Skin of body (tissue), 2 donors: ENCODE data around the gene TMPRSS11A. TPM values are rescaled to one million over a fixed set of nuclear protein-coding genes. Genes with fewer than 3 reads are reported as not detected.

ENCODE experiments used
- DNase-seq: peaks from one replicate; lab custom pipeline; 2025; lab: John Stamatoyannopoulos, UW
- total RNA-seq: library from RNA; depleted of rRNA; stranded (reverse); fragments of >200 nt; gene quantifications from one replicate; pipeline ENCODE4 v1.2.3, GENCODE V29; 2014

The TMPRSS11A gene
- total RNA-seq, 1 donor from 2014 or later, result 0.10 TPM

DNA sequence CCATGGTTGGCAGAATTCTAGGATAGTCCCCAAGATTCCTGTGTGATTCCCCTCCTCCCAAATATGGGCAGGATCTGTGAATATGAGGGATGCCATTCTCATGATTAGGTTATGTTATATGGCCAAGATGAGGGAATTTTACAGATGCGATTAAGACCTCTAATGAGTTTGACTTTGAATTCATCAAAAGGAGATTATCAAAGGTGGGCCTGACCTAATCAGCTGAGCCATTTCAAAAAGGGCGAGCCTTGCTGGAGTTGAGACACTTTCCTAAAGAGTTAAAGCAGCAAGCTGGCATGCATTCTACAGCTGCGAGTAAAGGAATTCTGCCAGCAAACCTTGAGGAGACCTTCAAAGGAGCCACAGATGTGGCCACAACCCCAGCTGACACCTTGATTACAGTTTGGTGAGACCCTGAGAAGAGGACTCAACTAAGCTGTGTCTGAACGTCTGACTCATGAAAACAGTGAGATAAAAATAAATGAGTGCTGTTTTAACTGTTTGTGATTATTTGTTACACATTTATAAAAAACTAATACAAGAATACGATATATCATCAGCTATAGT lies 47.8 kb downstream of the TMPRSS11A start:
- DNase-seq, result no peak

DNA sequence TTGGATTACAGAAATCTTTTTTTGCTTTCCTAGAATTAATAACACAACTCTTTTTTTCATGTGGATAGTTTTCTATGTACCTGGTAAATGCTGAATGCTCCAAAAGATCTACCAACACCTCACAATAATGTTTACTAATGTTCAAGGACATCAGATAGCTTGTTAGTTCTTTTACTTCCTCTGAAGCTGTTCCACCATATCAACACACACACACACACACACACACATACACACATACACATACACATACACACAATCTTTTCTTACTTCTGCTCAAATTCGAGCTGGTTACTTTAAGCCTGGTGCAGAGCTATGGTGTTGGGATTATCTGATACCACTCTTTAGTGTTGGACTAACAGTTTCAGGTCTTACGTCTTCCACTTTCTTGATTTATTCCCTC lies 51.2 kb downstream of the TMPRSS11A start:
- DNase-seq, result no peak

DNA sequence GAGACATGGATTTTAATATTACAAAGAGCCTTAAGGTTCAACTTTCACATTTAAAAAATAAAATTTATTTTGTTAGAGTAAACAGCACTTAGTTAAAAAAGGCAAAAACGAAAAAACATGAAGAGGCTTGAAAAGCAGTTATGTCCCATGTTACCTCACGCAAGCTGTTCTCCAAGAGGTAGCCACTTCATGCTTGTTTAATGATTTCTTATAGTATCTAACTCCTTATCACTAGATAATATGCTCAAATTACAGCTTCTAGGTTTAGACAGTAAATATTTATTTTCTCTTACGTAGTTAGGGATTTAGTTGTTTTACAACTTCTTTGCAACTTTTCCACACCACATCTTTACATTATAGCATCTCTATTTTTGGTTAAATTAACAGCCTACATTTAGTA lies 51.7 kb downstream of the TMPRSS11A start:
- no peak for DNase-seq

DNA sequence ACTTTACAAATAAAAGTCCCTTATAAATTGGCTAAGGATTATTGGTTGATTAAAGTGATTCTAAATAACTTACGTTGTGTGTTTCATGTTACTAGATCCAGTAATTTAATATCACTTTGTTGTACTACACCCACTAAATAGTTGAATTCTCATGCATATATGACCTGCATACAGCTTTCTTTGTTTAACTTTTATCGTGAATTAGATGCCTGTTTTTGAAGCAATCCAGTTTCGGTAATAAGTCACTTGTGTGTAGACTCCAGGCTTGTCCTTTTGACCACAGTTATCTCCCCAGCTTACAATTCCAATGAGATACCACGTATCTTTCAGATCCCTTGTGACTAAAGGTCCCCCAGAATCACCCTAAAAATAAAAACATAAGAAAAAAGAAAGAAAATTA lies 52.2 kb downstream of the TMPRSS11A start:
- no peak for DNase-seq

DNA sequence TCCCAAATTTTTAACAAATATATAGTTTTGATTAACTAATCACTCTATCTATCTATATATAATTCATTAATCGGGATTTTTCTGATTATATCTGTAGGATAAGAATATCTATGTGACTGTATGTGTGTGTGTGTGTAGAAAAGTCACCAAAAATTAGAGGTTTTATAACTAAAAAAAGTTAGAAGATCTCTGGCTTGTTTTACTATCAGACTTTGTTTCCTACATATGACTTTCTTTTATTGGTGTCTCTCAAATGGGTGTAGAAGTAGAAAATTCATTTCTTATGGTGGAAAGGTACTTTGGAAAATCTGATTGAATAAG lies 52.7 kb downstream of the TMPRSS11A start:
- DNase-seq, result no peak

DNA sequence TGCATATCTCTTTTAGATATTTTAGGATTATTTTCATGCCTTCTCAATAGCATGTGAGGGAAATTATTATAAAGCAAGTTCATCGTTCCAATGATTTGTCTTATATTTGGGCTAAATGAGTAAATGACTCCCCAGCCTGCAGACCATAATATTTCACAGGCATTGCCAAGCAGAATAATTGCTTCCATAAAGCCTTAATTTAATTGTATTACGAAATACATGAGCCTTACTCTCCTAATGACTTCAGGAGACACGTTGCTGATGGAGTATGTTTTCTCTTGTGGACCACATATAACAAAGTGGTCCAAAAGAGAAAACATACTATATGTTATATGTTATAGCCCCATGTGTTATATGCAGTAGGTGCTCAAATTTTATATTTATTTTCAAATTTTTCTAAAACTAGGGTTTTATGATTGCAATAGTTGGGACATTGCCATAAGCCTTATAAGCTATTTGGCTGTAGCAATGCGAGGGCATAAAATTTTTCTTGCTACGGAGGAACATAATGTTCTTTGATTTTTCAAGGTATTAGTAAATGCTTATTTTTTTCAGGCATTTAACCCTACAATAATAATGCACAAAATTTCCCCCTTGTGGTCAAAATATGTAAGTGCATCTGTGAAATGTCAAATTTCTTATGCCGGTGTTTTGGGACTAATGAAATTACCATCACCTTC lies 53.2 kb downstream of the TMPRSS11A start:
- peak; percentile 27 for DNase-seq

DNA sequence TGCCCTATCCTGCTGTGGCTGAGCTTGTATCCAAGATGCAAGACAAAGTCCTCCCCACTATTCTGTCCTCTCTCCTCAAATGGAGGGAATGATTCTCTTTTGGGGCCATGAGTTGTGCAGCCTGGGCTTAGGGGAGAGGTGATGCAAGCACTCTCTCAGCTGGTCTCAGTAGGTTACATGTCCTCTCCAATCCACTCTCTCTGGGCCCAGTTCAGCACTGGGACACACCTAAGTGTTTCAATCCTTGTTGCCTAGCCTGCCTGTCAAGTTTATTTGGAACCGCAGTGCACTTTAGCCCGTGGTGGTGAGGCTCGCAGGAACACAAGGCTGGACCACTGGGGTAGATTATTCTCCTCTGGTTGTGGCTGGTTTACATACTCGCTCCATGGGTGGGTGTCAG lies 55.6 kb downstream of the TMPRSS11A start:
- DNase-seq, result no peak

DNA sequence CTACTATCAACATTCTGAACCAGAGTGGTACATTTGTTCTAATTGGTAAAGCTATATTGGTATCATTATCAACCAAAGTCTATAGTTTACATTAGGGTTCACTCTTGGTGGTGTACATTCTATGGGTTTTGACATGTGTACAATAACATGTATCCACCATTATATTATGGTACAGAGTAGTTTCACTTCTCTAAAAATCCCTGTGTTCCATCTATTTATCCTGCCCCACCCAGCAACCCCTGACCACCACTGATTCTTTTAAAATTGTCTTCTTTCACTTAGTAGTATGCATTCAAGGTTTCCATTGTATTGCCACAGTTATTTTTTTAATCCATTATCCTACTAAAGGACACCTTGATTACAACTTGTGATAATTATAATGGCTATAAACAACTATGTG lies 64.2 kb downstream of the TMPRSS11A start:
- DNase-seq, result no peak

DNA sequence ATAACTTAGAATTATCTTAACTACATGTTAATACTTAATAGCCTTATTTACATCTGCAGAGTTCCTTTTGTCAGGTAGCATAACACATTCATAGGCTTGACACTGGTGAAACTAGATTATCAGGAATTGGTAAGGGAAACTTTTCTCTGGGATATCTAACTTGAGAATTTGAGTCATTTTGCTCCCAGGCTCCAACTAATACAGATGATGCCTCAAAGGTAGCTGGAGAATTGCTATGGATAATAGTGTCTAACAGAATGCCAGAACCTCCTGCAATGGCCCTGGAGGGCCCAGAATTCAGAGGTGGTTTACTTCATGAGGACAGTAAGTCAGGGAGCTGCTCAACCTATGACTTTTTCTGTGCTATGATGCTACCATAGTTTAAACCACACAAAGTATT lies 65.6 kb downstream of the TMPRSS11A start:
- DNase-seq, result no peak

DNA sequence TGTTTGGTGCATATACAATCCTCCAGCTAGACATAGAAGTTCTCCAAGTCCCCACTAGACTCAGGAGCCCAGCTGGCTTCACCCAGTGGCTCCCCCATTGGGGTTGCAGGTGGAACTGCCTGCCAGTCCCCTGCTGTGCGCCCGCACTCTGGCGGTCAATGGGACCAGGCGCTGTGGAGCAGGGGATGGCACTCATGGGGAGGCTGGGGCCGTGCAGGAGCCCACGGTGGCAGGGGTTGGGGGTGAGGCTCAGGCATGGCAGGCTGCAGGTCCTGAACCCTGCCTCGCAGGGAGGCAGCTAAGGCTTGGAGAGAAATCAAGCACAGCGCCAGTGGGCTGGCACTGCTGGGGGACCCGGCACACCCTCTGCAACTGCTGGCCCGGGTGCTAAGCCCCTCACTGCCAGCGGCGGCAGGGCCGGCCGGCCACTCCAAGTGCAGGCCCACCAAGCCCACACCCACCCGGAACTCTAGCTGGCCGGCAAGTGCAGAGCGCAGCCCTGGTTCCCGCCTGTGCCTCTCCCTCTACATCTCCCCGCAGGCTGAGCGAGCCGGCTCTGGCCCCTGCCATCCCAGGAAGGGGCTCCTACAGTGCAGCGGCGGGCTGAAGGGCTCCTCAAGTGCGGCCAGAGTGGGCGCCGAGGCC lies 66.8 kb downstream of the TMPRSS11A start:
- no peak for DNase-seq

DNA sequence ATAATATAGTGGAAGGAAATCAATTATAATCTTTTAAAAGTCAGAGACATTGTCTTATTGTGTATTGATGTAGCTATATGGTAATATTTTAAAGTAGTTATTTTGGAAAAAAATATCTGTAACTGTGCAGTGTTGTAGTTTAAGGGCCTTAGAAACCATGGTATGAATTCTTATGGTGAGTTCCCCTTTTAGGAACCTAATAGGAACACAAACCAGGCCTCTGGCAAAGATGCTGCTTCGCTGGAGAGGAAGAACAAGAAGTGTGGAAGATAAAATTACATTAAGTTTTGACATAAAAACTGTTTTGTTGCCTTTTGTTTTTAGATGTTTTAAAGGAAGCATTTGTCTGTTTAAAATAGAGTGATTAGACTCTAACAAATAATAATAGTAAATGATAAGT lies 68.6 kb downstream of the TMPRSS11A start:
- DNase-seq, result no peak

DNA sequence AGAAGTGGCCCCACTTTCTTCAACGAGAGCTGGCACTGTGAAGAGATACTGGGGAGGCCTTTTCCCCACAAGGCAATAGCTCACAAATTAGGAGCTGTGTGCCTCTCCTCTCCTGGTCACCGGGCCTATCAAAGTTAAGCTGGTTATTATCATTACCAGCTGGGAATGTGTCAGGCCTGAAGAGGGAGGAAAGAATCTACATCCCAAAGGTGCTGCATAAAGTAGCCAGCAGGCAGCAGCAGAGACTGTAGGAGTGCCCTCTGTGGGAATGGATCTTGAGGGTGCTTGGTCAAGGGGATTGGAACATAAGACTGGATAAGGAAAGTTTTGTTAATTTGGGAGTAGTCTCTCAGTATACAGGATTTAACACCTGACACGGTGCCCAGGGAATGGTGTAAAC lies 70.4 kb downstream of the TMPRSS11A start:
- no peak for DNase-seq

DNA sequence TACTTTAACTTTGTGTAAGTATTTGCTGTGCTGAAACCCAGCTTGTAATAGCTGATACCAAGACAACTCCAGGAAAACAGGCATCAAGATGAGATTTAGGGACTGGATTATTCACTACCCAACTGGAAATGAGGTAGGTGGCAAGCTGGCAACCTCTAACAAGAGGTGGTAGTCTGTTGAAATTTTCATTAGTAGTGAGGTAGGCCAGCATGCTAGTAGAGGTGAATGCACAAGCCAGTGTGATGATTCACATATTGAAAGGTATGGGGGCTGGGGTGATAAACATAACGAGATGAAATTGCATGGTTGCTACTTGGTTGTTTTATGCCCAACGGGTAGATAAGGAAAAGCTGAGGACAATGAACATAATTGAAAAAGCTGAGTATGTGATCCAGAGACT lies 71.0 kb downstream of the TMPRSS11A start:
- no peak for DNase-seq

DNA sequence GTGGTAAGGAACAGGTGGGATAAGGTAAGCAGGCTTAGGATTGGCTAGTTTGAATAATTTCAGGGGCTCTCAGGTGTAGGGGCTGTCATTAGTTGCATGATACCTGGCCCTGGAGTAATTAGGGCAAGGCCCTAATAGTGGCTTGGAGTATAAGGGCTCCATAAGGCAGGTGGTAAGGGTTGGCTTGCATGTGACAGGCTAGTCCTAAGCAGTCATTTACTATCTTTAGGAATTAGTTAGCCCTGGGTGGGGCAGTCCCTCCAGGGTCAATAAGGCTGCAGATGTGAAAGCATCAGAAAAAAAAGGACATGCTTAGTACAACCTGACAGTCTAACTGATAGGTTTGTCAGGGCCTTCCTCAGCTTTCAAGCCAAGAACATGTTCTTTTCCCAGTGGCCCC lies 71.6 kb downstream of the TMPRSS11A start:
- DNase-seq, result no peak

DNA sequence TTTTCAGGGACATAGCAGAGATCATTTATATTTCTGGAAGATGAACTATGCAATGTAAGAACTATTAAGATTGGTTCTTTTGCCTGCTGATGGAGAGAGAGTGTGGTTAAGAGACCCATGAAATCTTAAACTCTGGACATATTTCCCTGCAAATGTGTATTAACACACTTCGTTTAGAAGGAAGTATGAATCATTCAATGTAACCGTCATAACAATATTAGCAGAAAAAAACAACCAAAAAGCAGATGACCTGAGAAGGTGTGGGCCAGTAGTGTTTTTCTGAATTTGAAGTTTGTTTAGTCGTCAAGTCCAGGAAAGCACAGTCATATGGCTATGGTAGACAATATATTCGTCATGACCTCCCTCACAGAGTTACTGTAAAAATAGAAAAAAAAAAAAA lies 77.0 kb downstream of the TMPRSS11A start:
- no peak for DNase-seq

DNA sequence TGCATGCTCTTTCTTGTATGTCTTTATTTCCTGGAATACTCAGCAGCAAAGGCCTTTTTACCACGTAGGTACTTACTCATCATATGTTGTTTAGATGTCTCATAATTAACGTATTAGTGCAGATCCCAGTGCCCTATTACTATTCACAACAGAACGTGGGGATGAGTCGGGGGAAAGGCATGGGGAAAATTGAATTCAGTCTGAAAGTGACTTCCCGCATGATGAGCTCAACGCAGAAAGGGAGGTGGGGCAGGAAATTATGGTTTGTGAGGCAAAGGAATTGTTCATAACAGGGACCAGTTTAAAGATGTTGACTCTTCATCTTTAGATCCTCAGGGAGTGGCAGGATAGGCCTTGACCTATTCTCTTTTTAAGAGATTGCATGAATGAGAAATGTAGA lies 77.5 kb downstream of the TMPRSS11A start:
- no peak for DNase-seq

DNA sequence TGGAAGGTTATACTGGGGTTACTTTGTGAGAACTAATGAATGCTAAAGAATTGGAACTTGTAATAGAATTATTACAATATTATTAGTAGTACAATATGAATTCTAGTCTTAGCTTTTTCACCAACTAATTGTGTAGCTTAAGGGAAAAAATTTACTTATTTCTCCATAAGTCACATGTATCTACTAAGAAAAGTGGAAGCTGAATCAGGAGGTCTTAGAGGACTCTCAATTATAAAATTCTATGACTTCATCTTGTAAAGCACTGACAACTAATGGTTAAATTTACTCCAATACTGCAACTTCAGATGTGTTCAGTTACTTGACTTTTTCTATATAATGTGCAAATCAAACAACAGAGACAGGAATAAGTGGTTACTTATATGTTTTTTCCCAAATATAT lies 78.6 kb downstream of the TMPRSS11A start:
- DNase-seq, result no peak

DNA sequence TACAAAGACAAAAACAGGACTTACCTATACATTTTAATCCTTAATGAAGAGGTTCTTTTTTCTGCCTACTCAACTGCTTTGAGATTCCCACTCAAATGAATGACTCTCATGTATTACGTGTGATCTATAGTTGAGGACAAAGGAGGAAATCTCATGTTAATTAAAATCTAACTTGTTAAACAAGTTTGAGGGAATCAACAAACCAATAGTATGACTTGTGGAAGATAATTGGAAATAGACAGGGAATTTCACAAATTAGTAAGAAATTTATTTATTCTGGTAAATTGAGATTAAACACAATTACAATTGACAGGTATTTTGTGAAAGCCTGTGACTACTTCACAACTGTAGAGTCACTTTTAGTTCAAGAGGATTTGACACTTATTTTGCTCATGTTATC lies 79.4 kb downstream of the TMPRSS11A start, which contains the start of gene TMPRSS11D:
TSS of gene TMPRSS11D (minus strand) at position 101 of the 400 bp plus-strand sequence. CDS start at position 32, 69 bp downstream.
- DNase-seq, result no peak

DNA sequence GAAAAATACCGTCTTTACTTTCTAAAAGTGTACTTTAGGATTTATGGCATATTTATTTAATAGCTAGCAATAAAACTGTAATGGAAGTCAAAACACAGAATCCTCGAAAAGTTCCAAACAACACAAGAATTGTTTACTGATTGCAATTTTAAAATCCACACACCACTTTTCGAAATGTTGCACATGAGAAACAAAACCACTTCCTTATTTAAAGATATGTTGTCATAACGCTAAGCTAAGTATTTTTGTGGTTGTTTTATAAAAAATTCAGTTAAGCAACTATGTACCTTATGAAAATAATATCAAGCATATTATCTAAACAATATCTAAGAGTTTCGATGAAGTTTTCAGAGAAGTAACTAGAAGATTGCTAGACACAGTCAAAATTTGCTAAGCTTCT lies 79.8 kb downstream of the TMPRSS11A start:
- no peak for DNase-seq

DNA sequence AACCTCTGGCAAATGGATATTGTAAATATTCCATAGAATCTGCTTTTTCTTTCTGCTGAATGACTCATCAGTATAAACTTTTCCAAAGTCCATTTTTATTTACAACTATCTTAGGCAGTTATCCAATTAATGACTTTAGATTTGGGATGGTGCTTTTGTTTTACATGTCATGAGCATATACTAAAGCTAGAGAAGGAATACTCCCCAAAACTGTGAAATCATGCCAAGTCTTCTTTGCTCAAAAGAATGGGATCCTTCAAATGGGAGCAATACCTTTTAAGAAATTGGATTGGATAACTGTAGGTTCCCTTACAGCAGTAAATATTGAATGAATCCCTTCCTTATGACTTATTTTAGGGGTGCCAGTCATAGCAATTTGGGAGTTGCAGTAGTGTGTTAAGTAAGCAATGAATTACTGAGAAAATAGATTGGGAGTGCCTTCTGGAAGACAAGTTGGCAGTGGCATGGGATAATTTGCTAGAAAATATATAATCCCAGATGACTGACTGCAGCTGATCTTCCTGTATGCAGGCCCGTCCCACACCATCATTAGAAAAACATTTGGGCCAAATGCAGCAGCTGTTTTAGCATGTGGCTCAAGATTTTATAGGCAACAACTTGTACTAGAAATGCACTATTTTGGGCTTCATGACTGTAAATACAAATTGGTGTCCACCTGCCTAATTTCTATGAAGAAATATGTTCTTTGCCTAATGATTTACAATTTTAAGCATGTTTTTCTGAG lies 82.3 kb downstream of the TMPRSS11A start:
- DNase-seq, result peak; percentile 64

DNA sequence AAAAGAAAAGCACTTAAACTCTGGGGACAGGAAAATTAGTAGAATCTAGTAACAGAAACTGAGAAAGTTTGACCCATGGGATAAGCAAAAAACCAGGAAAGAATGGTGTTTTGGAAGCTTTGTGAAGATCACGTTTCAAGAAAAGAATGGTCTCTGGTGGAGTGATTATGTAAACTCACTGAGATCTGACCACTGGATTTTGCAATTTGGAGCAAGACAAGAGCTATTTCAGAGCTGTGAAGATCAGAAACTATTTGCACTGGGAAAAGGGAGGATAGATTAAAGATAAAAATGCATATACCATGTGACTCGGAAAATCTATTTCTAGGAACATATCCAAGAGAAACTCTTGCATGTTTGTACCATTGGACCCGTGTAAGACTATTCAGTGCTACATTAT lies 83.8 kb downstream of the TMPRSS11A start:
- no peak for DNase-seq

DNA sequence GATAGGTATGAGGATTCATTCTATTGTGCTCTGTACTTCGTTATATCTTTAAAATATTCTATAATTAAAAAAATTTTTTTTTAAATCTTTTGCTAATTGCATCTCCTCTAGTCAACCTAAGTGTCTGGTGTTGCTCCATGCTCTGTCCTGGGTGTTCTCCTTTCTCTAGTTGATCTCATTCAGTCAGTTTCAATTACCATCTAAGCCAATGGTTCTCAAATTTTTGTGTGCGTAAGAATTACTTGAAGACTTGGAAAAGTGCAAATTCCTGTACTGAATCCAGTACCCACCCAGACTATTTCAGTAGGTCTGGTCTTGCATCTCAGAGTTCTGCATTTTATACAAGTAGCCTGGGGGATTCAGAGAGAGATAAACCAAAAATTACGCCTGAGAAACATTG lies 86.2 kb downstream of the TMPRSS11A start:
- no peak for DNase-seq
